Left lobe of liver (tissue), 2 donors: ENCODE measurements around the gene LRRC56. TPM values are rescaled to one million over a fixed set of nuclear protein-coding genes. Genes with fewer than 3 reads are reported as not detected.
A peak's percentile ranks its signal among the peaks of the same experiment; 100 is the strongest.
"Not testable (repeated sequence)": the region's sequence is repeated elsewhere in the genome, so short reads cannot be mapped to it uniquely, and the experiment has no call there.

Experiments
- ATAC-seq: fragments of 200-7000 bp; cut with Tn5 transposase; one replicate; pipeline ENCODE4 v1.9.1; 2020; ENCODE audit warnings: mild to moderate bottlenecking, moderate library complexity
- DNase-seq: peaks from one replicate; pipeline ENCODE4 v3.0.0-alpha.2; 2020; ENCODE audit warnings: low spot score
- total RNA-seq: library from RNA; stranded (reverse); gene quantifications from one replicate; pipeline ENCODE4 v1.2.1, GENCODE V29; 2021
- donor health status: DM: no; HTN: no; CAD: no; lungs with moderate emphysema.
- donor health status: DM: no; HTN: yes; CAD: no.

LRRC56 gene
- total RNA-seq, 1 donor from 2014 or later: 0.93 TPM

DNA sequence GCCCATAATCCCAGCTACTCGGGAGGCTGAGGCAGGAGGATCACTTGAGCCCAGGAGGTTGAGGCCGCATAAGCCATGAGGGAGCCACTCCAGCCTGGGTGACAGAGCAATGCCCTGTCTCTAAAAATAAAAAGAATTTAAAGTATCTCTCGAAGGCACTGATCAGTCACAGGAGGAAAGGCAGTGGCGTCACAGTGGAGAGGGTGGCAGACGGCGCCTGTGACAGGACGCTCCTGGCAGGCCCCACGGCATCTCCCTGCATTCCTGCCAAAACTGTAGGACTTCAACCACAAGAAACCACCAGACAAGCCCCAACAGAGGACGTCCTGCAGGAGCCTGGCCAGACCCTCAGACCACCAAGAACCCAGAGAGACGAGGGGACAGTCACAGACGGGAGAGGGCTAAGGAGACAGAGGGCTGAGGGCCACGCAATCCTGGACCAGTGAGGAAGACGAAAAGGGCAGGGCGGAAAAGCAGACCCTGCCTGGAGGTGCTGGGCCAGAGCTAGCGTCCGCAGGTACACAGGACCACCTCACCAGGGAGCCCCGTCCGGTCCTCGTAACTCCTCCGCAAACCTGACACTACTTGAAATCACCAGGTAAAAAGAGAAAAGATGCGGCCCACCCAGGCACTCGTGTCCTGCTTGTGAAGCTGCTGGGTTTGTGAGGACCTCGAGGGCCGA lies 36.2 kb upstream of the LRRC56 start:
- ATAC-seq: no peak
- peak; percentile 43 for DNase-seq

DNA sequence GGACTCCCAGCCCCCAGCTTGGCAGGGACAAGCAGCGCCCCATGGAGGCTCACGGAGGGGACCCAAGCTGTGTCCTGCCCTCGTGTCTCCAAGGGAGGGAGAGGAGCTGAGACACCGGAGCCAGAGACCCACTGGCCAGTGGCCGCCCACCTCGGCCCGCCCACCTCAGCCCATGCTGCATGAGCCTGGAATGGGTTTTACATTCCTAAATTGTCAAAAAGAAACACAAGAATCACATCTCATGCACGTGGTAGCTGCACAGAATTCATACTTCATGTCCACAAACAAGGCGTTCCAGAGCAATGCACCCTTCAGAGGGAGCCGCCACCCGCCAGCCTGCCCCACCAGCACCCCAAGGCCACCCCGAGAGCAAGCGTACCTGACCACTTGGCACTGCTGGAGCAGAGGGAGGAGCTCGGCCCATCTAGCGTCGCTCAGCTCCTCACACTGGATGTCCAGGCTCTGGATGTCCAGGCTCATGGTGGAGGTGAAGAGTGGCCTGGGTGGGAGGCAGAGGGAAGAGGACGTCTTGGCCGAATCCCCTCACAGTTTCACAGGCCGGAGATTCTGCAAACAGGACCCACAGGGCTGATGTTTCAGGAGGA lies 35.5 kb upstream of the LRRC56 start:
- DNase-seq (no peak), ATAC-seq (no peak)

DNA sequence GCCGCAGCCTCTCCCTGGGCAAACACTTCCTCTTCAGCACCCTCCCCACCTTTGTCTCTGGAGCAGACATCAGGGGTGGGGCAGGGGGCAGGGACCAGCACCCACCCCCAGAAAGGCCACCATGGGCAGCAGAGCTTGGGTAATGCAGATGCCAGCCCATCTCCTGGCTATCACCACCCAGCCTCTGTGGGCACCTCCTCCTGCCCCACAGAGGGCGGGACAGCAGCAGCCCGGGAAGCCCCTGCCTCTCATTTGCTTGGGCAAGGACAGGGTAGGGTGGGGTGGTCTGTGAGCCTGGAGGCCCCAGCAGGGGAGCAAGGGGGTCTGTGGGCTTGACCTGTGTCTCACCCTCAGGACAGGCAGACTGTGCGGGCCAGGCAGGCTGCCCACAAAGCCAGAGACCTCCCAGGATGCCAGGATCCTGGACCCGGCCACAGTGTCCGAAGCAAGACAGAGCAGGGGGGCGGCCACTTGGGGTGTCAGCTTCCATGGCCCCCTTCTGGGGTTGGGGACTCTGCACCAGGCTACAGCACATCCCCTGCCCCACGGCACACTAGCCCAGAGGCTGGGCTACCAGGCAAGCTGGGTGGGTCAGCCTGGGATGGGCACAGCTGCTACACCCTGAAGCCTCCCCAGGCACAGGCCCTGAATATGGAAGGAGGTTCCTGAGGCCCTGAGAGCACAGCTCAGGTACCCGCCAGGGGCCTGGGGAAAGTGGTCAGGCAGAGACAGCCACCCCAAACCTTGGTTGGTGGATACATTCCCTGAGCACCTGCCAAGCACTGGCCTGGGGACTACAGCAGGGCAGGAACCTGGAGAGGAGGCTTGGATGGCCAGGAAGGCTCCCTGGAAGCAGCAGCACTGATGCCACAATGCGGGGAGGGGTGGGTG lies 34.8 kb upstream of the LRRC56 start:
- ATAC-seq (no peak), DNase-seq (peak; percentile 47)

DNA sequence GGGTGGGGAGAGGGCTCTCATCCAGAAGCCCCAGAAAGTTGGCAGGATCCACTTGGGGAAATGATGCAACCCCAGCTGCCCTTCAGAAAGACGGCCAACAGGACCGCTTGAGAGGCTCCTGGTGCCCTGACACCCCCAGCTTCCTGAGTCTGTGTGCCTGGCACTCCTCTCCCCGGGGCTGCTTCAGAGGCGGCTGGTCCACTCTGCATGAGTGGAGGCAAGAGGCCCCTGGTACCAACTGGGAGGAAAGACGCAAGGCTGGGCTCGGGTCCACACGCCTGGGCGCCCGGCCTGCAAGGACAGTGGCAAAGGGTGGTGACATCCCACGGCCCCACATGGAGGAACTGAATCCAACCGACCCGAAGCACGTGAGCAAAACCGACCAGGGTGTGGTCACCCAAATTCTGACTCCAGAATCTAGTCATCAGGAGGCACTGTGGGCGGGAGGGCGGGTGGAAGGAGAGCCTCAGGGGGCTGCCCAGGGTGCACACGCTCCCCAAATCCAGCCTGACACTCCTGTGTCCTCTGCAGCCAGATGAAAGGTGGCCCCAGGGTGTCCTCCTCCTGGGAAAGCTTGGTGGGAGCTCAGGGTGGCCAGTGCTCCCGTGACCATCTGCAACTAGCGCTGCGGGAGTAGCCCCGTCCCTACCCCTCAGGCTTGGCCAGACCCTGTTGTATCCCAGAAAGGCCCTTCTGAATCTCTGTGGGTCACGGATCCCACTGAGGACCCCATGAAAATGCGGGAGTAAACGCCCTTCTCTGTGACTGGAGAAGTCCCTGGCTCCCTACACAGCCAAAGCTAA lies 33.9 kb upstream of the LRRC56 start:
- DNase-seq: peak; percentile 51
- ATAC-seq: no peak

DNA sequence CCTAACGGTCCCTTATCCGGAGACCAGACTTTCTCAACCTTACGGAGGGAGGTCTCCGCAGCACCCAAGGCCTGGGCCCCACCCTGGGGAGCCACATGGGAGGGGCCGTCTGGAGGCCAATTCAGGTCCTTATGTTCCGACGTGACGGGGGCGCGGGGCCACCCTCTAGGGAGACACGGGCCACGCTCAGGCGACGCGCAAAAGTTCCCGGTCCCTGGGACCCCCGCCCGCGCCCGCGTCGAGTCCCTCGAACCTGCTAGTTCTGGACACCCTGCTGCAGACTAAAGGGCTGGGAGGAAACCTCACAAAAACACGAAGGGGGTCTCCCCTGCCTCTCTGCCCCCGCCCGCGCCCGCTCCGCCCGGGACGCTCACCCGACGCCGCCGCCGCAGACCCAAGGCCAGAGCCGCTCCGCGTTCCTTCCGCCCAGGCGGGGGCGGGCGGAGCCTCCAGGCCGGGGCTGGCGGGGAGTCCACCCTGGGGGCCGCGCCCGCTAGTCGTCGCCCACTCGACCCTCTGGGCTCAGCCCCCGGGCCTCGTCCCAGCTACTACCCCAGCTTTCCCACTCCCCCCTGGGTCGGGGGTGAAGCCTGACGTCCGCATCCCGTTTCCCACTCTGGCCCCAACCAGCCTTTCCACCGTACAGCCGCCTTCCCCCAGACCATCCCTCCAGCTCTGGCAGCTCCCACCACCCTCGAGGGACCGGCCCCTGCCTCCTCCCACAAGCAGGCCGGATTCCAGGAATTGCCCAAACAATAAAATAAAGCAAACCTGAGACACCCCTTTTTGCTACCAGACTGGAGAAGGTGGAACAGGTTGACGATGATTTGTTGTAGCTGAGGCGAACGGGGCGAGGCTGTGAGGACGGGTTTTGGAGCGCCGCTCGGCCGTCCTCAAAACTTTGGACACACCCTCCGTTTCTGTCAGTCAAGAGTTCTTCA lies 33.0 kb upstream of the LRRC56 start:
- ATAC-seq: no peak
- peak; percentile 50 for DNase-seq

DNA sequence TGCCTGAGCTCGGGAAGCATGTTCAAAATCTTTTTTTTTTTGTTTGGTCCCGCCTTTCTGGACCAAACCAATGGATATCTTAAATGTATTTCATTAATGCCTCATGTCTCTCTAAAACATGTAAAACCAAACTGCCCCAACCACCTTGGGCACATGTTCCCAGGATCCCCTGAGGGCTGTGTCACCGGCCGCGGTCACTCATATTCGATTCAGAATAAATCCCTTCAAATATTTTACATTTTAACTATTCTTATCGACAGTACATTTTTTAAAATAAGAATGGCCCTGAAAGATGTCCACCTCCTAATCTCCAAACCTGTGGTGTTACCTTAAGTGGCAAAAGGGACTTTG lies 32.4 kb upstream of the LRRC56 start:
- DNase-seq (no peak), ATAC-seq (no peak)

DNA sequence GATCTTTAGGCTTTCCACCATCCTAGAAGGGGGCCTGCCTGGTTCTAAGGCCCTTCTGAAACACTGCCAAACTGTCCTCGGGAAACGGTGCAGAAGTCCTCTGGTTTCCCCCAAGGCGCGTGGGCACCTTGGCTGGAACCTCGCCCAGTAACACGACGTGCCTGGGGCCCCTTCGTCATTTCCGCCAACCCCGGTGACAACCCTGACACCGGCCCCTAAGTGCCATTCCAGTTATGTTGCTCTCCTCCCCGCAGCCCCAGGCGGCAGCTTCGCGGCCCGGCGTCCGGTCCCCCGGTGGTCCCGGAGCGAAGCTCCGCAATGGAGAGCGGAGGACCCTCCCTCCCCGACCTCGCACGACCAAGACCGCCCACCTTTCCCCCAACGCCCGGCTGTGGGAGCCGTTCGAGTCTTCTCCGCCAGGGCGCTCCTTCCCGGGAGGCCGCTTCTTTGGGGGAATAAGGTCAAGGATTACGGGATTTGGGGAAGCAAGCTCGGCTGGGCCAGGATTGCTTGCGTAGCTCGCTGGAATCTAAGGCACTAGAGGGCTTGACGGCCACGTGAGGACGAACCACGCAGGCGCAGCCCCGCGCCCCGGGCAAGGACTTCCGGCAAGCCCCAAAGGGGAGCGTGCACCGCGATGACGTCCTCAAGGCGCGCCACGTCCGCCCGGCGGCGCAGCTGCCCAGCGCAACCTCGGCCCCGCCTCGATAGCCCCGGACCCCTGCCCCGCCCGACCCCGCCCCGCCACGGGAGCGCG lies 30.9 kb upstream of the LRRC56 start:
- peak; percentile 82 for ATAC-seq

DNA sequence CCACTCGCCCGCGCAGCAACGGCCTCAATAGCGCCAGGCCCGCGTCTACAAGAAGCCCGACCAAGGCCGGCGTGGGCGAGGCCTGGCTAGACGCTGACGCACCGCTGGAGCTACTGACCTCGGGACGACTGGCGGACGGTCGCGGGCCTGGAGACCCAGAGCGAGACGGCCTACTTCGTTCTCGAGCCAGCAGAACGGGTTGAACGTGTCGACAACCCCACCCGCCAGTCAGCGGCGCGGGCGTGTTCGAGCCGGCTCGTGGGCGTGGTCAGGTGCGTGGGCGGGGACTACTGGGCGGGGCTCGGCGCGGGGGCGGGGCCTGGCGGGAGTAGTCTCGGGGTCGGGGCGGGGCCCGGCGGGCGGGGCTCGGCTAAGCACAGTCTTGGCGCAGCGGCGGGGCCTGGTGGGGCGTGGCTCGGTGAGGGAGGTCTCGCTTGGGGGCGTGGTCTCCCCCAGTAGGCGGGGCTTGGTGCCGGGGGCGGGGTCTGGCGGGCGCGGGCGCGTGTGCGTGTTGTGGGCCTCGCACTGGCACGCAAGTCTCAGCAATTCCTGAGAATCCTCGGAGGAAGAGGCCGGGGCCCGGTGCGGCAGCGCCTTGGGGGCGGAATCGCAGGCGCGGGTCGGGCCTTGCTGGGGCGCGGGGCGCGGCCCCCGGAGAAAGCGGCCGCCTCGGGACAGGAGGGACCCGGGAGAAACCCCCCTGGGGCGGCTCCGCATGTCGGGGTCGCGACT lies 30.2 kb upstream of the LRRC56 start, which contains the start of gene RNH1:
Gene RNH1, minus strand, starts transcription at position 248 of the 732 bp plus-strand sequence. CDS start 5,080 bp downstream, outside the sequence.
- DNase-seq (peak; percentile 99), ATAC-seq (peak; percentile 89)

More for the DNA sequence above, 30.9 kb upstream of the LRRC56 start:
- DNase-seq: peak; percentile 99

DNA sequence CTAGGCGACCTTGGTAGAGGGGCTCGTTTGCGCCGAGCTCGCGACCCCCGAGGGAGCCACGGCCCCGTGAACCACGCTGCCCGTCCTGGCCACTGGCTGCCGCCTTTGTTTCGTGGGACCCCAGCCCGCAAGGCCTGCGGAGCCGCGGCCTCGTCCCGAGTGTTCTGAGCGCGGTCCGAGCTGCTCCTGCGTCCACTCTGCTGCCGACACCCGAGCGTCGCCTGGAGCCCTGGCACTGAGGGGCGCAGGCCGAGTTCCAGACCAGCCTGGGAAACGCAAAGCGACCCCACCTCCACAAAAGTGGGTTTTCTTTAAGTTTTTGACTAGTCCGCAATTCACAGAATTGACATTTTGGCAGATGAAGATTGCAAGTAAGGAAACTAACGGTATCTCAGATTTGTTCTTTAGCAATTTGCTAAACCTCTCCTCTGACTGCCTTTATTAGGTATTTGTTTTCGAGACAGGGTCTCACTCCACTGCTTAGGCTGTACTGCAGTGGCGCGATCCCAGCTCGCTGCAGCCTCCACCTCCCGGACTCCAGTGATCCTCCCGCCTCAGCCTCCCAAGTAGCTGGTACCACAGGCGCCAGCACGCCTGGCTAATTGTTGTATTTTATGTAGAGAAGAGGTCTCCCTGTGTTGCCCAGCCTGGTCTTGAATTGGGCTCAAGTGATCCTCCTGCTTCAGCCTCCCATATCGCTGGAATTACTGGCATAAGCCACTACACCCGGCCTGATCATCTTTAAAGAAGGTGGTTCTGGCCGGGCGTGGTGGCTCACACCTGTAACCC lies 29.4 kb upstream of the LRRC56 start:
- ATAC-seq: no peak

DNA sequence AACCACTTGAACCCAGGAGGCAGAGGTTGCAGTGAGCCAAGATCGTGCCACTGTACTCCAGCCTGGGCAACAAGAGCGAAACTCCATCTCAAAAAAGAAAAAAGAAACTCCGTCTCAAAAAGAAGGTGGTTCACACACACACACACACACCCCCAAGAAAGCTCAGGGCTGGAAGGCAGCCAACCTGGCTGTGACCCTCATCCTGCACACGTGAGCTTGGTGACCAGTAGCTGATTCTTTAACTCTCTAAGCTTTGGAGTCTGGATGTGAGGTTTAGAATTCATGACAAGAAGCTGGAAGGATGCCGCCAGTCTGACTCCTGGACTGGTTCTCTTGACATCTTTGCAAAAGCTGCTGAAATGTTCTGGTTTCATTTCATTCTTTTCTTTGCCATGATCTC lies 28.4 kb upstream of the LRRC56 start:
- no peak for ATAC-seq
- peak; percentile 46 for DNase-seq

More for the DNA sequence above, 29.4 kb upstream of the LRRC56 start:
- peak; percentile 47 for DNase-seq

DNA sequence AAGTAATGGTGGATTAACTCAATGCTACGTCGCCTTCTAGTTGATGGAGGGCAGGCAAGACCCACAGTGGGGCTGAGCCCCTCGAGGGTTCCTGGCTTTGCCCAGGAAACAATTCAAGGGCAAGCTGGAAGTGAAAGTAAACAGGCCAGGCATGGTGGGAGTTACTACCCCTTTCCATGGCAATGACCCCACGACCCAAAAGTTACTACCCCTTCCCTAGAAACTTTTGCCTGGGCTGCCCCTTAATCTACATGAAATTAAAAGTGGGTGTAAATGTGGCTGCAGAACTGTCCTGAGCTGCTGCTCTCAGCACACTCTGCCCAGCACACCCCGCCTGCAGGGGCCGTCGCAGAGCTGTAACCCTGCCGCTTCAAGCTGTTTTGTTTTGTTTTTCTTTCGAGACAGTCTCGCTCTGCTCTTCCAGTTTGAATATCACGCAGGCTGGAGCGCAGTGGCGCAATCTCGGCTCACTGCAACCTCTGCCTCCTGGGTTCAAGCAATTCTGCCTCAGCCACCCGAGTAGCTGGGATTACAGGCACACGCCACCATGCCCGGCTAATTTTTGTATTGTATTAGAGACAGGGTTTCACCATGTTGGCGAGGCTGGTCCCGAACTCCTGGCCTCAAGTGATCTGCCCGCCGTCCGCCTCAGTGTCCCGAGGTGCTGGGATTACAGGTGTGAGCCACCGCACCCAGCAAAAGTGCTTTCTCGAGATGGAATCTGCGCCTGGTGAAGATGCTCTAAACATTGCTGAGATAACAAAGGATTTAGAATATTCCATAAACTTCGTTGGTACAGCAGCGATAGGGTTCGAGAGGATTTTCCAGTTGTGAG lies 24.3 kb upstream of the LRRC56 start:
- peak; percentile 14 for ATAC-seq
- DNase-seq: no peak

DNA sequence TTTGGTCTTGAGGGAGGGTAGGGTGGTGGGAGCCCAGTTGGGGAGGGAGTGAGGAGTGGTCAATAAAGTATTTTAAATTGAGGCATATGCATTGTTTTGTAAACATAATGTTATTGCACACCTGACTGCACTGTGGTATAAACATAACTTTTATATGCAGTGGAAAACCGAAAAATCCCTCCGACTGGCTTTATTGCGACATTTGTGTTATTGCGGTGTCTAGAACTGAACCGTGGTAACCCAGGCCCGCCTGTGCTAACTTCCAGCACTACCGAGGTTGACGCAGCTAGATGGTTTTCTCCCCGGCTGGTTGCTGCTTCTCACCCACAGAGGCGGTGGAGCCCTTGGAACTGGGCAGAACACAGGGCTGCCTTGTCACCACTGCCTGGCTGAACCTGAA lies 22.7 kb upstream of the LRRC56 start:
- DNase-seq: no peak

DNA sequence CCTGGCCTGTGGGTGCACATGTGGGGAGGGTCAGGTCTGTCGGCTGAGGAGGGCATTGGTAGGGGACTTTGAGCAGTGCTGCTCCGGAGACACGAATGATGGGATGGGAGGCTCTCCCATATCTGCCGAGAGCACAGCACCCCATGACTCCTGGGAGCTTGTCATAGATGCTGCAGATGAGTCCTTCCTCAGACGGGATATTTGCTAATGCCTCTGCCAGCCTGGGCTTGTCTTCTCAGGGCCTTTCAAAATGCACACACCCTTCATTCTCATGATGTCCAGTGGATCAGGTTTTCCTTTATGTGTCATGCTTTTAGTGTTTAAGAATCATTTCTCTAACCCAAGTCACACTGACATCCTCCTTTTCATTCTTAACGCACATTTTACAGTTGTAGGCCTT lies 22.2 kb upstream of the LRRC56 start:
- ATAC-seq: no peak
- no peak for DNase-seq

More for the DNA sequence above, 22.7 kb upstream of the LRRC56 start:
- ATAC-seq: no peak

DNA sequence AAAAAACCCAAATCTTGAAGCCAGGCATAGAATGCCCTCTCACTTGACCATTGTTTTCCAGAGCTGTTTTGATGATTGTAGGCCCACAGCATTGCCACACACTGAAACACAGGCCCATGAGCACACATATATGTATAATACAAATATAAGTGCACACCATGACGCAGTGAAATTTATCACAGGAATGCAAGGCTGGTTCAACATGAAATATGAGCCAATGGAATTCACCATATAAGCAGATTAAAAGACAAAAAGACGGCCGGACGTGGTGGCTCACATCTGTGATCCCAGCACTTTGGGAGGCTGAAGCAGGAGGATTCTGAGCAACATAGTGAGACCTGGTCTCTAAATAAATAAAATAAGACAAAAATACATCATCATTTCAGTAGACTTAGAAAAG lies 20.9 kb upstream of the LRRC56 start:
- ATAC-seq (no peak), DNase-seq (no peak)

DNA sequence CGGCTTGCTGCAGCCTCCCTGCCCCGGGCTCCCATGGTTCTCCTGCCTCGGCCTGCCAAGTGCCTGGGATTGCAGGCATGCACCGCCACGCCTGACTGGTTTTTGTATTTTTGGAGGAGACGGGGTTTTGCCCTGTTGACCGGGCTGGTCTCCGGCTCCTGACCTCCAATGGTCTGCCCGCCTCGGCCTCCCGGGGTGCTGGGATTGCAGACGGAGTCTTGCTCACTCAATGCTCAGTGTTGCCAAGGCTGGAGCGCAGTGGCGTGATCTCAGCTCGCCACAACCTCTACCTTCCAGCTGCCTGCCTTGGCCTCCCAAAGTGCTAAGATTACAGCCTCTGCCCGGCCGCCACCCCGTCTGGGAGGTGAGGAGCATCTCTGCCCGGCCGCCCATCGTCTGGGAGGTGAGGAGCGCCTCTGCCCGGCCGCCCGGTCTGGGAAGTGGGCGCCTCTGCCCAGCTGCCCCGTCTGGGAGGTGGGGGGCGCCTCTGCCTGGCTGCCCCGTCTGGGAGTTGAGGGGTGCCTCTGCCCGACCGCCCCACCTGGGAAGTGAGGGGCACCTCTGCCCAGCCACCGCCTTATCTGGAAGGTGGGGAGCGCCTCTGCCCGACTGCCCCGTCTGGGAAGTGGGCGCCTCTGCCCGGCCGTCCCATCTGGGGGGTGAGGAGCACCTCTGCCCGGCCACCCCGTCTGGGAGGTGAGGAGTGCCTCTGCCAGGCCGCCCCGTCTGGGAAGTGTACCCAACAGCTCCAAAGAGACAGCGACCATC lies 20.2 kb upstream of the LRRC56 start:
- peak; percentile 45 for DNase-seq
- ATAC-seq: not testable (repeated sequence)
